SK-N-SH (cell line): ENCODE results near the gene SSR1. TPM values are rescaled to one million over a fixed set of nuclear protein-coding genes. Genes with fewer than 3 reads are reported as not detected.

Experiments used
- CTCF ChIA-PET: fragments of 300-600, 350-600 bp; formaldehyde crosslinking; extraction: SDS; loops from one replicate; lab custom pipeline; 2021; lab: Yijun Ruan, JAX
- POLR2A ChIA-PET: fragments of 350-600 bp; sonication (Branson Sonifier 250); formaldehyde crosslinking; extraction: SDS; loops from one replicate; lab custom pipeline; 2020; ENCODE audit warnings: antibody characterized with exemption, inconsistent platforms; lab: Yijun Ruan, JAX
- DNase-seq: peaks from one replicate; pipeline ENCODE4 v3.0.0; 2012
- H2AFZ ChIP-seq: fragments of 200-600 bp; sonication (generic); 2 replicates; pipeline ENCODE4 v1.8.1; 2016; ENCODE audit warnings: antibody characterized with exemption, mild to moderate bottlenecking, low read depth
- H3F3A ChIP-seq: fragments of 200-600 bp; sonication (generic); replicated peaks from 2 replicates; pipeline ENCODE3; 2016; ENCODE audit warnings: antibody characterized with exemption, mild to moderate bottlenecking; ENCODE audit not compliant: insufficient read depth
- H3K27ac ChIP-seq, 2 experiments: fragments of 200-500 bp in 1 of 2; fragments of 200-600 bp in 1 of 2; sonication (Bioruptor generic) in 1 of 2; sonication (generic), shearing (Covaris generic) in 1 of 2; 2 replicates each; pipeline versions ENCODE4 v1.5.1 to v1.6.1; 2014 to 2016; ENCODE audit warnings: low read depth in 2 of 2, inconsistent platforms in 1 of 2, low read length in 1 of 2, mild to moderate bottlenecking in 1 of 2, mixed read lengths in 1 of 2
- H3K27me3 ChIP-seq: fragments of 200-600 bp; sonication (generic), shearing (Covaris generic); 2 replicates; pipeline ENCODE4 v1.6.1; 2016; ENCODE audit warnings: mixed run types; ENCODE audit not compliant: insufficient read depth
- H3K36me3 ChIP-seq, 2 experiments: fragments of 200-500 bp in 1 of 2; fragments of 200-600 bp in 1 of 2; sonication (Bioruptor generic) in 1 of 2; sonication (generic) in 1 of 2; replicated peaks in 1 of 2; 2 replicates each; pipeline versions ENCODE3 to v1.5.1; 2014 to 2016; ENCODE audit warnings: low read length in 1 of 2, mild to moderate bottlenecking in 1 of 2; ENCODE audit not compliant: insufficient read depth in 2 of 2, control insufficient read depth in 1 of 2
- H3K4me1 ChIP-seq, 2 experiments: fragments of 200-500 bp in 1 of 2; fragments of 200-600 bp in 1 of 2; sonication (Bioruptor generic) in 1 of 2; sonication (generic), shearing (Covaris generic) in 1 of 2; 2 replicates each; pipeline versions ENCODE4 v1.5.1 to v1.6.1; 2014 to 2016; ENCODE audit warnings: low read depth in 1 of 2, low read length in 1 of 2, mixed run types in 1 of 2; ENCODE audit not compliant: insufficient read depth in 2 of 2, control insufficient read depth in 1 of 2
- H3K4me2 ChIP-seq: fragments of 200-600 bp; sonication (generic), shearing (Covaris generic); 2 replicates; pipeline ENCODE4 v1.6.1; 2017; ENCODE audit warnings: mixed run types
- H3K4me3 ChIP-seq, 2 experiments: fragments of 200-500 bp in 1 of 2; fragments of 200-600 bp in 1 of 2; sonication (Bioruptor generic) in 1 of 2; sonication (generic), shearing (Covaris generic) in 1 of 2; 2 replicates each; pipeline versions ENCODE4 v1.5.1 to v1.8.1; 2014 to 2016; ENCODE audit warnings: low read depth in 2 of 2, inconsistent platforms in 1 of 2, low read length in 1 of 2, mild to moderate bottlenecking in 1 of 2, mixed read lengths in 1 of 2, moderate library complexity in 1 of 2
- H3K79me2 ChIP-seq: fragments of 200-600 bp; sonication (generic); 2 replicates; pipeline ENCODE4 v1.8.1; 2017; ENCODE audit warnings: mild to moderate bottlenecking; ENCODE audit not compliant: insufficient read depth
- H3K9ac ChIP-seq: fragments of 200-600 bp; sonication (generic); 2 replicates; pipeline ENCODE4 v1.6.1; 2017; ENCODE audit warnings: mixed run types
- H3K9me2 ChIP-seq: fragments of 200-600 bp; sonication (generic); 2 replicates; pipeline ENCODE4 v1.6.1; 2017; ENCODE audit warnings: mixed run types
- H3K9me3 ChIP-seq: fragments of 200-600 bp; sonication (generic); 2 replicates; pipeline ENCODE4 v1.6.1; 2017; ENCODE audit warnings: mixed run types, mild to moderate bottlenecking, moderate library complexity
- H4K20me1 ChIP-seq: fragments of 200-600 bp; sonication (generic); 2 replicates; pipeline ENCODE4 v1.6.1; 2017; ENCODE audit warnings: mild to moderate bottlenecking, mixed run types; ENCODE audit not compliant: insufficient read depth
- CHD2 ChIP-seq: fragments of 150-350 bp; IDR thresholded peaks from 2 replicates; pipeline ENCODE4 v1.6.1; 2018; ENCODE audit warnings: low read length; ENCODE audit not compliant: partially characterized antibody
- FOSL2 ChIP-seq: IDR thresholded peaks from 2 replicates; pipeline ENCODE4 v1.4.0; 2012; ENCODE audit warnings: low read depth, mild to moderate bottlenecking, moderate library complexity, borderline replicate concordance
- GATA2 ChIP-seq: sonication (generic); formaldehyde crosslinking; IDR thresholded peaks from 2 replicates; pipeline ENCODE4 v1.5.0; 2020; ENCODE audit warnings: mild to moderate bottlenecking, missing genetic modification reagents
- MEF2A ChIP-seq: IDR thresholded peaks from 2 replicates; pipeline ENCODE4 v1.4.0; 2012; ENCODE audit warnings: low read depth, borderline replicate concordance
- MXI1 ChIP-seq: IDR thresholded peaks from 2 replicates; pipeline ENCODE4 v1.6.1; 2012; ENCODE audit warnings: mild to moderate bottlenecking, low read depth, low read length, improper control_type of control experiment
- POLR2AphosphoS5 ChIP-seq: IDR thresholded peaks from 2 replicates; pipeline ENCODE4 v1.6.1; 2012; ENCODE audit warnings: low read depth, low read length
- RAD21 ChIP-seq: IDR thresholded peaks from 2 replicates; pipeline ENCODE4 v1.6.1; 2012; ENCODE audit warnings: mild to moderate bottlenecking, low read length
- RCOR1 ChIP-seq: fragments of 150-350 bp; IDR thresholded peaks from 2 replicates; pipeline ENCODE4 v1.6.1; 2017; ENCODE audit warnings: antibody characterized with exemption, low read length
- RFX5 ChIP-seq: IDR thresholded peaks from 2 replicates; pipeline ENCODE4 v1.6.1; 2012; ENCODE audit warnings: mild to moderate bottlenecking, improper control_type of control experiment, low read length
- TAF1 ChIP-seq: IDR thresholded peaks from 2 replicates; pipeline ENCODE4 v1.6.1; 2012; ENCODE audit warnings: low read depth, mild to moderate bottlenecking, low read length, moderate library complexity, borderline replicate concordance
- TEAD4 ChIP-seq: IDR thresholded peaks from 2 replicates; pipeline ENCODE4 v1.4.0; 2012; ENCODE audit warnings: mild to moderate bottlenecking, borderline replicate concordance; ENCODE audit not compliant: insufficient read depth
- YY1 ChIP-seq: IDR thresholded peaks from 2 replicates; pipeline ENCODE4 v1.4.0; 2012; ENCODE audit warnings: low read depth, mild to moderate bottlenecking
- WGBS: methylation state at CpG from one replicate; pipeline ENCODE4 v1.1.6; 2017; ENCODE audit warnings: low lambda C conversion rate; 5-methylcytosine and 5-hydroxymethylcytosine counted together
- polyA plus RNA-seq, 3 experiments: library from polyadenylated mRNA; depleted of rRNA; stranded (reverse); fragments of >200 nt; gene quantifications; 2 replicates each; pipeline ENCODE4 v1.2.3, GENCODE V29; 2012
- TF ChIP-seq, protein P1 (sequence below): IDR thresholded peaks from 2 replicates; pipeline ENCODE4 v1.4.0; 2012; ENCODE audit warnings: low read depth, borderline replicate concordance
- TF ChIP-seq, protein P2 (sequence below): fragments of 150-350 bp; IDR thresholded peaks from 2 replicates; pipeline ENCODE4 v1.6.1; 2017; ENCODE audit warnings: antibody characterized with exemption, low read length, low read depth, borderline replicate concordance
- TF ChIP-seq, protein P3 (sequence below): IDR thresholded peaks from 2 replicates; pipeline ENCODE4 v1.6.1; 2012; ENCODE audit warnings: mild to moderate bottlenecking, low read depth, low read length, moderate library complexity
- TF ChIP-seq, protein P4 (sequence below): IDR thresholded peaks from 2 replicates; pipeline ENCODE4 v1.4.0; 2012; ENCODE audit warnings: low read depth

SSR1 gene
- polyA plus RNA-seq, 1 of the 3 experiments (the other 2 are of a cell fraction): 50.7 TPM

DNA sequence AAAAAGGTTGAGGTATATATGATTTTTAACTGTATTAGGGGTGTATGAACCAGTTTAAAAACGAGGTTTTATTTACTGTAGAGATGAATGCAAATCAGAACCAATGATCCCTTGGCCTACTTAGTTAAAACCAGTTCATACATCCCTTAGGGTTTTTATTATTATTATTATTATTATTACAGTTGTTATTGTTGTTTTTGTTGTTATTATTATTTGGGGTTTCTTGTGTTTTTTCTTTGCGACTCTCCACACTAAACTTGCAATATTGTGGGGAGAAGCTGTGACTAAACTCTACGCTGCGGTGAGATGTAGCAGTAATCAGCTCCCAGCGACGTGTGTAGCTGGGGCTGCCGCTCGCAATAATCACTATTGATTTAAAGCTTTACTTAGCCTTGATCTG is 62.2 kb downstream of the SSR1 start:
- H3K9me3 ChIP-seq: no peaks in the 10 kb centered on the region
- POLR2A ChIA-PET: no interaction called here
- TF ChIP-seq MXI1 (no peak), TEAD4 (no peak), RFX5 (no peak), POLR2AphosphoS5 (no peak), CHD2 (no peak), RAD21 (no peak), TAF1 (no peak), MEF2A (no peak), FOSL2 (no peak), YY1 (no peak), GATA2 (no peak), RCOR1 (no peak)
- TF ChIP-seq, protein P1, sequence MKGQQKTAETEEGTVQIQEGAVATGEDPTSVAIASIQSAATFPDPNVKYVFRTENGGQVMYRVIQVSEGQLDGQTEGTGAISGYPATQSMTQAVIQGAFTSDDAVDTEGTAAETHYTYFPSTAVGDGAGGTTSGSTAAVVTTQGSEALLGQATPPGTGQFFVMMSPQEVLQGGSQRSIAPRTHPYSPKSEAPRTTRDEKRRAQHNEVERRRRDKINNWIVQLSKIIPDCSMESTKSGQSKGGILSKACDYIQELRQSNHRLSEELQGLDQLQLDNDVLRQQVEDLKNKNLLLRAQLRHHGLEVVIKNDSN: no peak
- TF ChIP-seq, protein P2, sequence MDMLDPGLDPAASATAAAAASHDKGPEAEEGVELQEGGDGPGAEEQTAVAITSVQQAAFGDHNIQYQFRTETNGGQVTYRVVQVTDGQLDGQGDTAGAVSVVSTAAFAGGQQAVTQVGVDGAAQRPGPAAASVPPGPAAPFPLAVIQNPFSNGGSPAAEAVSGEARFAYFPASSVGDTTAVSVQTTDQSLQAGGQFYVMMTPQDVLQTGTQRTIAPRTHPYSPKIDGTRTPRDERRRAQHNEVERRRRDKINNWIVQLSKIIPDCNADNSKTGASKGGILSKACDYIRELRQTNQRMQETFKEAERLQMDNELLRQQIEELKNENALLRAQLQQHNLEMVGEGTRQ: no peak
- TF ChIP-seq, protein P3, sequence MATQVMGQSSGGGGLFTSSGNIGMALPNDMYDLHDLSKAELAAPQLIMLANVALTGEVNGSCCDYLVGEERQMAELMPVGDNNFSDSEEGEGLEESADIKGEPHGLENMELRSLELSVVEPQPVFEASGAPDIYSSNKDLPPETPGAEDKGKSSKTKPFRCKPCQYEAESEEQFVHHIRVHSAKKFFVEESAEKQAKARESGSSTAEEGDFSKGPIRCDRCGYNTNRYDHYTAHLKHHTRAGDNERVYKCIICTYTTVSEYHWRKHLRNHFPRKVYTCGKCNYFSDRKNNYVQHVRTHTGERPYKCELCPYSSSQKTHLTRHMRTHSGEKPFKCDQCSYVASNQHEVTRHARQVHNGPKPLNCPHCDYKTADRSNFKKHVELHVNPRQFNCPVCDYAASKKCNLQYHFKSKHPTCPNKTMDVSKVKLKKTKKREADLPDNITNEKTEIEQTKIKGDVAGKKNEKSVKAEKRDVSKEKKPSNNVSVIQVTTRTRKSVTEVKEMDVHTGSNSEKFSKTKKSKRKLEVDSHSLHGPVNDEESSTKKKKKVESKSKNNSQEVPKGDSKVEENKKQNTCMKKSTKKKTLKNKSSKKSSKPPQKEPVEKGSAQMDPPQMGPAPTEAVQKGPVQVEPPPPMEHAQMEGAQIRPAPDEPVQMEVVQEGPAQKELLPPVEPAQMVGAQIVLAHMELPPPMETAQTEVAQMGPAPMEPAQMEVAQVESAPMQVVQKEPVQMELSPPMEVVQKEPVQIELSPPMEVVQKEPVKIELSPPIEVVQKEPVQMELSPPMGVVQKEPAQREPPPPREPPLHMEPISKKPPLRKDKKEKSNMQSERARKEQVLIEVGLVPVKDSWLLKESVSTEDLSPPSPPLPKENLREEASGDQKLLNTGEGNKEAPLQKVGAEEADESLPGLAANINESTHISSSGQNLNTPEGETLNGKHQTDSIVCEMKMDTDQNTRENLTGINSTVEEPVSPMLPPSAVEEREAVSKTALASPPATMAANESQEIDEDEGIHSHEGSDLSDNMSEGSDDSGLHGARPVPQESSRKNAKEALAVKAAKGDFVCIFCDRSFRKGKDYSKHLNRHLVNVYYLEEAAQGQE: no peak
- TF ChIP-seq, protein P4, sequence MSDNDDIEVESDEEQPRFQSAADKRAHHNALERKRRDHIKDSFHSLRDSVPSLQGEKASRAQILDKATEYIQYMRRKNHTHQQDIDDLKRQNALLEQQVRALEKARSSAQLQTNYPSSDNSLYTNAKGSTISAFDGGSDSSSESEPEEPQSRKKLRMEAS: no peak
- no peaks in the 10 kb centered on the region for H3K9me2 ChIP-seq
- no peak overlapping the region for H3K4me3 ChIP-seq
- 86% methylated on average over 8 of the region's 8 CpGs for WGBS
- no peaks in the 10 kb centered on the region for H3K27me3 ChIP-seq
- peaks cover 12 to 39% of the 10 kb centered on the region in 2 experiments for H3K36me3 ChIP-seq
- H3K4me2 ChIP-seq: no peak overlapping the region
- H2AFZ ChIP-seq: no peak overlapping the region
- DNase-seq: no peak
- H4K20me1 ChIP-seq: no peaks in the 10 kb centered on the region
- no peak overlapping the region for H3K9ac ChIP-seq
- H3K4me1 ChIP-seq: no peaks in the 10 kb centered on the region
- no peaks in the 10 kb centered on the region for H3F3A ChIP-seq
- H3K79me2 ChIP-seq: no peaks in the 10 kb centered on the region
- no peak overlapping the region for H3K27ac ChIP-seq
- CTCF ChIA-PET: interaction anchor here (1.3 kb wide), 1 partner anchor 12 kb away, joined by 3 read pairs; no protein-coding TSS in a partner anchor
